HepG2 (cell line): ENCODE data around the gene SPON2. TPM values are rescaled to one million over a fixed set of nuclear protein-coding genes. Genes with fewer than 3 reads are reported as not detected.
A peak's percentile ranks its signal among the peaks of the same experiment; 100 is the strongest.

Experiments
- ATAC-seq: fragments of 200-7000 bp; cut with Tn5 transposase; 3 replicates; pipeline ENCODE4 v1.9.1; 2020; ENCODE audit warnings: mild to moderate bottlenecking, moderate library complexity
- BruUV-seq: library from RNA; stranded (reverse); fragments of 400-500 nt; replicated peaks from 2 replicates; lab custom pipeline; 2021; lab: Mats Ljungman, UMichigan
- CTCF ChIA-PET: fragments of 300-600 bp; formaldehyde crosslinking; extraction: SDS; loops from one replicate; lab custom pipeline; 2021; ENCODE audit warnings: low total read pairs, inconsistent platforms, low intra/inter-chr PET ratio; lab: Yijun Ruan, JAX
- POLR2A ChIA-PET: fragments of 350-600 bp; sonication (Branson Sonifier 250); formaldehyde crosslinking; loops from one replicate; lab custom pipeline; 2020; ENCODE audit warnings: antibody characterized with exemption, inconsistent platforms; lab: Yijun Ruan, JAX
- DNase-seq: peaks from one replicate; pipeline ENCODE4 v3.0.0-alpha.2; 2015; ENCODE audit warnings: low spot score
- FAIRE-seq: peaks from 3 replicates; lab custom pipeline; 2011; peaks lifted over from hg19 to GRCh38; lab: Jason Lieb, UNC
- H2AFZ ChIP-seq: one replicate; pipeline ENCODE4 v1.6.1; 2011; ENCODE audit warnings: low read length, inconsistent platforms
- H3K27ac ChIP-seq: fragments of 300-600 bp; 3 replicates; pipeline ENCODE4 v1.8.0; 2011; ENCODE audit warnings: mixed run types, mild to moderate bottlenecking, mixed read lengths, low read length, inconsistent platforms; ENCODE audit not compliant: insufficient read depth; ENCODE audit errors: extremely low read length
- H3K27me3 ChIP-seq, 2 experiments: fragments of 200-600 bp in 1 of 2; 2 replicates in 1 of 2; 3 replicates in 1 of 2; pipeline versions ENCODE4 v1.6.0 to v1.8.0; 2011; ENCODE audit warnings: low read length in 2 of 2, mild to moderate bottlenecking in 2 of 2, moderate library complexity in 2 of 2, inconsistent platforms in 1 of 2; ENCODE audit not compliant: insufficient read depth in 2 of 2, control insufficient read depth in 1 of 2
- H3K36me3 ChIP-seq, 2 experiments: fragments of 200-600 bp in 1 of 2; replicated peaks in 1 of 2; 2 replicates in 1 of 2; 3 replicates in 1 of 2; pipeline versions ENCODE4 v1.5.1 to v1.8.0; 2011; ENCODE audit warnings: low read length in 2 of 2, inconsistent platforms in 1 of 2; ENCODE audit not compliant: insufficient read depth in 2 of 2, control insufficient read depth in 1 of 2
- H3K4me1 ChIP-seq: 2 replicates; pipeline ENCODE4 v1.5.1; 2012; ENCODE audit warnings: low read length, inconsistent platforms; ENCODE audit not compliant: insufficient read depth
- H3K4me2 ChIP-seq: 2 replicates; pipeline ENCODE4 v1.6.0; 2011; ENCODE audit warnings: low read depth, low read length, inconsistent platforms
- H3K4me3 ChIP-seq, 3 experiments: fragments of 200-600 bp in 1 of 3; sonication (generic), shearing (Covaris generic) in 1 of 3; replicated peaks in 1 of 3; 2 replicates each; pipeline ENCODE4 v1.5.1; 2011 to 2016; ENCODE audit warnings: low read length in 3 of 3, inconsistent platforms in 2 of 3, low read depth in 2 of 3, mild to moderate bottlenecking in 2 of 3, control low read depth in 1 of 3, mixed read lengths in 1 of 3; ENCODE audit not compliant: insufficient read depth in 1 of 3
- H3K79me2 ChIP-seq: one replicate; pipeline ENCODE4 v1.6.1; 2011; ENCODE audit warnings: low read length, inconsistent platforms; ENCODE audit not compliant: insufficient read depth
- H3K9ac ChIP-seq: 2 replicates; pipeline ENCODE4 v1.6.0; 2011; ENCODE audit warnings: mild to moderate bottlenecking, low read depth, low read length, inconsistent platforms; ENCODE audit not compliant: insufficient read depth
- H3K9me3 ChIP-seq: 2 replicates; pipeline ENCODE4 v1.5.1; 2012; ENCODE audit warnings: mild to moderate bottlenecking, low read length
- H4K20me1 ChIP-seq: 2 replicates; pipeline ENCODE4 v1.6.0; 2011; ENCODE audit warnings: inconsistent platforms, mild to moderate bottlenecking, low read length, moderate library complexity; ENCODE audit not compliant: insufficient read depth
- ATM ChIP-seq: fragments of 450-650 bp; IDR thresholded peaks from 2 replicates; pipeline ENCODE4 v1.7.1; 2017; ENCODE audit warnings: mild to moderate bottlenecking, borderline replicate concordance
- CC2D1A ChIP-seq: sonication (generic); formaldehyde crosslinking; IDR thresholded peaks from 2 replicates; pipeline ENCODE4 v1.8.1; 2023; ENCODE audit warnings: mild to moderate bottlenecking, missing genetic modification reagents
- ELF1 ChIP-seq: sonication (generic); formaldehyde crosslinking; IDR thresholded peaks from 2 replicates; pipeline ENCODE4 v1.4.0; 2020; ENCODE audit warnings: missing genetic modification reagents
- GLI4 ChIP-seq: sonication (generic); formaldehyde crosslinking; IDR thresholded peaks from 2 replicates; pipeline ENCODE4 v1.5.1; 2020; ENCODE audit warnings: missing genetic modification reagents, mild to moderate bottlenecking, moderate library complexity, borderline replicate concordance
- HDAC6 ChIP-seq: fragments of 200-600 bp; sonication (generic); IDR thresholded peaks from 2 replicates; pipeline ENCODE4 v1.7.0; 2017; ENCODE audit warnings: mild to moderate bottlenecking, antibody characterized with exemption, low read length, low read depth
- NFATC3 ChIP-seq: sonication (generic); formaldehyde crosslinking; IDR thresholded peaks from 2 replicates; pipeline ENCODE4 v1.5.1; 2020; ENCODE audit warnings: mild to moderate bottlenecking, missing genetic modification reagents
- NFE2L1 ChIP-seq: sonication (generic); formaldehyde crosslinking; IDR thresholded peaks from 2 replicates; pipeline ENCODE4 v1.4.0; 2020; ENCODE audit warnings: missing genetic modification reagents, mild to moderate bottlenecking, borderline replicate concordance
- POLR2G ChIP-seq: fragments of 200-400 bp; formaldehyde crosslinking; IDR thresholded peaks from 2 replicates; pipeline ENCODE4 v1.6.1; 2018; ENCODE audit warnings: mild to moderate bottlenecking, low read depth, low read length, moderate library complexity
- RORA ChIP-seq: sonication (generic); formaldehyde crosslinking; IDR thresholded peaks from 2 replicates; pipeline ENCODE4 v1.5.0; 2020; ENCODE audit warnings: mild to moderate bottlenecking, missing genetic modification reagents, moderate library complexity
- TCF7 ChIP-seq: sonication (generic); IDR thresholded peaks from 2 replicates; pipeline ENCODE4 v1.6.1; 2016; ENCODE audit warnings: antibody characterized with exemption, low read depth
- ZBTB25 ChIP-seq: IDR thresholded peaks from 2 replicates; pipeline ENCODE4 v1.6.1; 2018; ENCODE audit warnings: missing genetic modification reagents
- ZFYVE20 ChIP-seq: sonication (generic); formaldehyde crosslinking; IDR thresholded peaks from 2 replicates; pipeline ENCODE4 v1.8.0; 2023; ENCODE audit warnings: low read depth, mild to moderate bottlenecking, moderate library complexity, missing genetic modification reagents, borderline replicate concordance
- ZMYM4 ChIP-seq: sonication (generic); formaldehyde crosslinking; IDR thresholded peaks from 2 replicates; pipeline ENCODE4 v1.8.1; 2023; ENCODE audit warnings: mild to moderate bottlenecking, missing genetic modification reagents
- ZNF180 ChIP-seq: sonication (generic); formaldehyde crosslinking; IDR thresholded peaks from 2 replicates; pipeline ENCODE4 v1.4.0; 2020; ENCODE audit warnings: low read depth, missing genetic modification reagents, borderline replicate concordance
- ZNF446 ChIP-seq: sonication (generic); formaldehyde crosslinking; IDR thresholded peaks from 2 replicates; pipeline ENCODE4 v1.5.0; 2020; ENCODE audit warnings: mild to moderate bottlenecking, missing genetic modification reagents
- ZNF543 ChIP-seq: sonication (generic); formaldehyde crosslinking; IDR thresholded peaks from 2 replicates; pipeline ENCODE4 v1.4.0; 2020; ENCODE audit warnings: mild to moderate bottlenecking, missing genetic modification reagents
- ZNF563 ChIP-seq: sonication (generic); formaldehyde crosslinking; IDR thresholded peaks from 2 replicates; pipeline ENCODE4 v1.8.0; 2022; ENCODE audit warnings: mild to moderate bottlenecking, moderate library complexity, missing genetic modification reagents
- ZNF772 ChIP-seq: sonication (generic); formaldehyde crosslinking; IDR thresholded peaks from 2 replicates; pipeline ENCODE4 v1.5.0; 2020; ENCODE audit warnings: mild to moderate bottlenecking, missing genetic modification reagents
- ZNF816 ChIP-seq: sonication (generic); formaldehyde crosslinking; IDR thresholded peaks from 2 replicates; pipeline ENCODE4 v1.8.0; 2022; ENCODE audit warnings: missing genetic modification reagents, mild to moderate bottlenecking, borderline replicate concordance
- ZUFSP ChIP-seq: sonication (generic); formaldehyde crosslinking; IDR thresholded peaks from 2 replicates; pipeline ENCODE4 v1.9.0; 2021; ENCODE audit warnings: missing genetic modification reagents, mild to moderate bottlenecking, borderline replicate concordance
- WGBS: methylation state at CpG from one replicate; pipeline ENCODE4 v1.1.6; 2017; ENCODE audit warnings: low lambda C conversion rate; 5-methylcytosine and 5-hydroxymethylcytosine counted together
- in situ Hi-C: cut with HindIII; loops from 2 replicates; pipeline ENCODE4 v1.10.0; 2017; ENCODE audit warnings: low pct_unique_long_range_greater_than_20kb; ENCODE audit not compliant: extremely low pct_ligation_motif_present
- intact Hi-C: fragments of 100-400 bp; cut with micrococcal nuclease; formaldehyde crosslinking; loops from one replicate; pipeline ENCODE4 v1.10.0; 2022; ENCODE audit not compliant: unreplicated experiment
- polyA plus RNA-seq, 8 experiments: library from polyadenylated mRNA; depleted of rRNA in 3 of 8; stranded (reverse) in 7 of 8; unstranded in 1 of 8; fragments of >200 nt; fragmentation: Illumina TruSeq in 4 of 8; extraction: Trizol in 4 of 8; gene quantifications; 2 replicates each; pipeline versions ENCODE4 v1.2.1 to v1.2.3, GENCODE V29; 2011 to 2016; ENCODE audit warnings: low read depth in 4 of 8, missing spikeins in 1 of 8, mixed read lengths in 1 of 8; ENCODE audit not compliant: insufficient read depth in 1 of 8
- total RNA-seq, 5 experiments: library from RNA; depleted of rRNA; stranded (reverse); fragments of >200 nt; fragmentation: Illumina TruSeq; extraction: Trizol; gene quantifications; 2 replicates each; pipeline ENCODE4 v1.2.3, GENCODE V29; 2016; ENCODE audit warnings: low read depth in 1 of 5

SPON2 gene
- total and polyA plus RNA-seq, 2 of the 13 experiments (the other 11 are each of a cell fraction or from before 2014, with no cell fraction given), result 17.4 to 55.2 TPM

GRCh38 chr4:1152290-1152689 is 20.1 kb downstream of the SPON2 start:
- H3K36me3 ChIP-seq, result no peaks in the 10 kb centered on the region
- POLR2A ChIA-PET, result interaction anchor here (1.6 kb wide), 1 partner anchor 195 kb away, joined by 5 read pairs; the partner anchor contains the start of gene UVSSA
- intact Hi-C loops (no loop called here), in situ Hi-C loops (no loop called here)
- H3K4me2 ChIP-seq, result no peak overlapping the region
- H3K9me3 ChIP-seq, result no peaks in the 10 kb centered on the region
- peaks cover 7 to 45% of the 10 kb centered on the region in 2 experiments; a peak in 4 of 5 replicates for H3K27me3 ChIP-seq
- H3K9ac ChIP-seq, result no peak overlapping the region
- no TSS peak for BruUV-seq
- H3K79me2 ChIP-seq, result no peaks in the 10 kb centered on the region
- 42% methylated on average over 3 of the region's 6 CpGs for WGBS
- DNase-seq, result no peak
- TF ChIP-seq NFATC3 (CRISPR knock-in tag), result no peak
- no peak for TF ChIP-seq CC2D1A (CRISPR knock-in tag)
- TF ChIP-seq ELF1 (CRISPR knock-in tag), result no peak
- no peak for TF ChIP-seq ZMYM4 (CRISPR knock-in tag)
- no peak for TF ChIP-seq HDAC6
- TF ChIP-seq ZFYVE20 (CRISPR knock-in tag), result no peak
- TF ChIP-seq RORA (CRISPR knock-in tag), result no peak
- TF ChIP-seq TCF7, result no peak
- TF ChIP-seq ZNF543 (CRISPR knock-in tag), result no peak
- no peak for TF ChIP-seq ZUFSP (CRISPR knock-in tag)
- TF ChIP-seq POLR2G, result no peak
- no peak for TF ChIP-seq ZBTB25
- TF ChIP-seq GLI4 (CRISPR knock-in tag), result no peak
- no peak for TF ChIP-seq ZNF816
- no peak for TF ChIP-seq ZNF446 (CRISPR knock-in tag)
- TF ChIP-seq ZNF772, result no peak
- no peak for TF ChIP-seq ZNF563 (CRISPR knock-in tag)
- TF ChIP-seq NFE2L1 (CRISPR knock-in tag), result no peak
- TF ChIP-seq ZNF180 (CRISPR knock-in tag), result no peak
- no peak for TF ChIP-seq ATM
- no peak for FAIRE-seq
- peaks cover 18% of the 10 kb centered on the region for H3K4me1 ChIP-seq
- H3K4me3 ChIP-seq, result no peak overlapping the region
- no peak overlapping the region for H2AFZ ChIP-seq
- ATAC-seq, result peak; percentile 61
- CTCF ChIA-PET, result no interaction called here
- no peak overlapping the region for H3K27ac ChIP-seq
- H4K20me1 ChIP-seq, result no peaks in the 10 kb centered on the region
